MM.1S (cell line): ENCODE measurements around the gene PAGR1.
A peak's percentile ranks its signal among the peaks of the same experiment; 100 is the strongest.

ENCODE experiments used
- DNase-seq: peaks from one replicate; pipeline ENCODE4 v3.0.0-alpha.2; 2015
- H2AFZ ChIP-seq: fragments of 300-600 bp; sonication (generic); 2 replicates; pipeline ENCODE4 v1.6.0; 2016; ENCODE audit warnings: antibody characterized with exemption, low read length
- H3F3A ChIP-seq: fragments of 300-600 bp; sonication (generic); 2 replicates; pipeline ENCODE4 v1.6.1; 2016; ENCODE audit warnings: mild to moderate bottlenecking, antibody characterized with exemption, low read length, moderate library complexity, mixed read lengths; ENCODE audit not compliant: insufficient read depth
- H3K27ac ChIP-seq: fragments of 300-600 bp; sonication (generic); 2 replicates; pipeline ENCODE4 v1.5.1; 2016; ENCODE audit warnings: mild to moderate bottlenecking, low read length
- H3K27me3 ChIP-seq: fragments of 300-600 bp; sonication (generic); replicated peaks from 2 replicates; pipeline ENCODE4 v1.6.0; 2016; ENCODE audit warnings: low read length; ENCODE audit not compliant: insufficient read depth
- H3K36me3 ChIP-seq: fragments of 300-600 bp; sonication (generic); replicated peaks from 2 replicates; pipeline ENCODE4 v1.6.1; 2016; ENCODE audit warnings: mild to moderate bottlenecking, low read length, mixed read lengths; ENCODE audit not compliant: insufficient read depth
- H3K4me1 ChIP-seq: fragments of 300-600 bp; sonication (generic); 2 replicates; pipeline ENCODE4 v1.6.1; 2016; ENCODE audit warnings: low read length, mixed read lengths
- H3K4me2 ChIP-seq: fragments of 300-600 bp; sonication (generic); 2 replicates; pipeline ENCODE4 v1.6.0; 2016; ENCODE audit warnings: low read depth, low read length
- H3K4me3 ChIP-seq: fragments of 300-600 bp; sonication (generic); 2 replicates; pipeline ENCODE4 v1.5.1; 2016; ENCODE audit warnings: low read length, mixed read lengths
- H3K79me2 ChIP-seq: fragments of 300-600 bp; sonication (generic); 2 replicates; pipeline ENCODE4 v1.6.1; 2016; ENCODE audit warnings: mixed run types, low read length, mixed read lengths
- H3K9ac ChIP-seq: fragments of 300-600 bp; sonication (generic); 2 replicates; pipeline ENCODE4 v1.6.1; 2016; ENCODE audit warnings: low read length, mixed read lengths
- H3K9me2 ChIP-seq: fragments of 300-600 bp; sonication (generic); replicated peaks from 2 replicates; pipeline ENCODE4 v1.6.1; 2016; ENCODE audit warnings: mild to moderate bottlenecking, low read length, mixed read lengths; ENCODE audit not compliant: insufficient read depth
- H3K9me3 ChIP-seq: fragments of 300-600 bp; sonication (generic); replicated peaks from 2 replicates; pipeline ENCODE4 v1.6.1; 2016; ENCODE audit warnings: mild to moderate bottlenecking, low read length, mixed read lengths; ENCODE audit not compliant: insufficient read depth
- H4K20me1 ChIP-seq: fragments of 300-600 bp; sonication (generic); 2 replicates; pipeline ENCODE4 v1.6.1; 2016; ENCODE audit warnings: mild to moderate bottlenecking, low read length, moderate library complexity, mixed read lengths; ENCODE audit not compliant: insufficient read depth
- EZH2 ChIP-seq: fragments of 300-600 bp; sonication (generic); optimal IDR thresholded peaks from 2 replicates; pipeline ENCODE3; 2017; ENCODE audit warnings: low read depth, mild to moderate bottlenecking, antibody characterized with exemption, low read length, mixed read lengths
- EZH2phosphoT487 ChIP-seq: fragments of 300-600 bp; sonication (generic); IDR thresholded peaks from 2 replicates; pipeline ENCODE4 v1.6.1; 2018; ENCODE audit warnings: antibody characterized with exemption, low read length
- TF ChIP-seq, protein P1 (sequence below): fragments of 300-600 bp; sonication (generic); IDR thresholded peaks from 2 replicates; pipeline ENCODE4 v1.5.1; 2016; ENCODE audit warnings: antibody characterized with exemption, low read length, mixed read lengths

PAGR1 gene

DNA sequence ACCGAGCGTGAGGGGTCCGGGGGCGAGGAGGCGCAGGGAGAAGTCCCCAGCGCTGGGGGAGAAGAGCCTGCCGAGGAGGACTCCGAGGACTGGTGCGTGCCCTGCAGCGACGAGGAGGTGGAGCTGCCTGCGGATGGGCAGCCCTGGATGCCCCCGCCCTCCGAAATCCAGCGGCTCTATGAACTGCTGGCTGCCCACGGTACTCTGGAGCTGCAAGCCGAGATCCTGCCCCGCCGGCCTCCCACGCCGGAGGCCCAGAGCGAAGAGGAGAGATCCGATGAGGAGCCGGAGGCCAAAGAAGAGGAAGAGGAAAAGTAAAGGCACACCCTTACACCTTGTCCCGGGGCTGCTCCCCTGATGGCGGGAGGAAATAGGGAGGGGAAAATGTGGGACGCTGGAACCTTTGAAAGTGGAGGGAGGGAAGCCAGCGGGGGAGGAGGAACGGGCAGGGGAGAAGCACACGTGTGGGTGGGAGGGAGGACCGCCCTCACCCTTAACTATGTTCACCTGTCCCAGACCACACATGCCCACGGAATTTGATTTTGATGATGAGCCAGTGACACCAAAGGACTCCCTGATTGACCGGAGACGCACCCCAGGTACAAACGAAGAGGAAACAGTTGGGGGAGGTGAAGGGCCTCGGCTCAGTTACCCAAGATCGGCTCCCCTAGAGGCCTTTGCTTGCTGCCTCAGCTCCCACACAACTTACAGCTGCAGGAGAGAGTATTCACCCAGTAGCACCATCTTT is 916 bp downstream of the PAGR1 start:
- Histone ChIP-seq H3K27ac (peak overlapping the region; percentile 87; the same call in 1 of the 2 replicates), H3K36me3 (no peaks in the 10 kb centered on the region), H2AFZ (peak overlapping the region; percentile 73), H3K9me3 (no peaks in the 10 kb centered on the region), H3K27me3 (no peaks in the 10 kb centered on the region), H3K4me3 (peak overlapping the region; percentile 88), H3K9ac (peak overlapping the region; percentile 88), H3K9me2 (no peaks in the 10 kb centered on the region), H3F3A (peaks cover 41% of the 10 kb centered on the region), H3K79me2 (peaks cover 50% of the 10 kb centered on the region), H4K20me1 (no peaks in the 10 kb centered on the region), H3K4me2 (peak overlapping the region; percentile 72), H3K4me1 (peaks cover 35% of the 10 kb centered on the region)
- peak; percentile 71 for DNase-seq
- TF ChIP-seq EZH2: no peak
- TF ChIP-seq, protein P1, sequence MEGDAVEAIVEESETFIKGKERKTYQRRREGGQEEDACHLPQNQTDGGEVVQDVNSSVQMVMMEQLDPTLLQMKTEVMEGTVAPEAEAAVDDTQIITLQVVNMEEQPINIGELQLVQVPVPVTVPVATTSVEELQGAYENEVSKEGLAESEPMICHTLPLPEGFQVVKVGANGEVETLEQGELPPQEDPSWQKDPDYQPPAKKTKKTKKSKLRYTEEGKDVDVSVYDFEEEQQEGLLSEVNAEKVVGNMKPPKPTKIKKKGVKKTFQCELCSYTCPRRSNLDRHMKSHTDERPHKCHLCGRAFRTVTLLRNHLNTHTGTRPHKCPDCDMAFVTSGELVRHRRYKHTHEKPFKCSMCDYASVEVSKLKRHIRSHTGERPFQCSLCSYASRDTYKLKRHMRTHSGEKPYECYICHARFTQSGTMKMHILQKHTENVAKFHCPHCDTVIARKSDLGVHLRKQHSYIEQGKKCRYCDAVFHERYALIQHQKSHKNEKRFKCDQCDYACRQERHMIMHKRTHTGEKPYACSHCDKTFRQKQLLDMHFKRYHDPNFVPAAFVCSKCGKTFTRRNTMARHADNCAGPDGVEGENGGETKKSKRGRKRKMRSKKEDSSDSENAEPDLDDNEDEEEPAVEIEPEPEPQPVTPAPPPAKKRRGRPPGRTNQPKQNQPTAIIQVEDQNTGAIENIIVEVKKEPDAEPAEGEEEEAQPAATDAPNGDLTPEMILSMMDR: peak; percentile 11; the same call in 1 of the 2 replicates

GRCh38 chr16:29818082-29818481 is 2.1 kb downstream of the PAGR1 start:
- no peaks in the 10 kb centered on the region for H3K36me3 ChIP-seq
- no peak for DNase-seq
- H3K4me3 ChIP-seq: no peak overlapping the region
- TF ChIP-seq EZH2phosphoT487 (no peak), EZH2 (no peak)
- TF ChIP-seq, protein P1: no peak
- H3F3A ChIP-seq: peaks cover 41% of the 10 kb centered on the region
- no peak overlapping the region for H2AFZ ChIP-seq
- no peaks in the 10 kb centered on the region for H3K9me2 ChIP-seq
- H3K4me2 ChIP-seq: peak overlapping the region; percentile 2; the same call in 1 of the 2 replicates
- H3K9me3 ChIP-seq: no peaks in the 10 kb centered on the region
- no peaks in the 10 kb centered on the region for H3K27me3 ChIP-seq
- no peaks in the 10 kb centered on the region for H4K20me1 ChIP-seq
- no peak overlapping the region for H3K27ac ChIP-seq
- H3K4me1 ChIP-seq: peaks cover 38% of the 10 kb centered on the region
- H3K9ac ChIP-seq: no peak overlapping the region
- peaks cover 62% of the 10 kb centered on the region for H3K79me2 ChIP-seq

DNA sequence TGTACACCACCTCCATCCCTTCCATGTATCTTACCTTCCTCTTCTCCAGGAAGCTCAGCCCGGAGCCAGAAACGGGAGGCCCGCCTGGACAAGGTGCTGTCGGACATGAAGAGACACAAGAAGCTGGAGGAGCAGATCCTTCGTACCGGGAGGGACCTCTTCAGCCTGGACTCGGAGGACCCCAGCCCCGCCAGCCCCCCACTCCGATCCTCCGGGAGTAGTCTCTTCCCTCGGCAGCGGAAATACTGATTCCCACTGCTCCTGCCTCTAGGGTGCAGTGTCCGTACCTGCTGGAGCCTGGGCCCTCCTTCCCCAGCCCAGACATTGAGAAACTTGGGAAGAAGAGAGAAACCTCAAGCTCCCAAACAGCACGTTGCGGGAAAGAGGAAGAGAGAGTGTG is 3.6 kb downstream of the PAGR1 start:
- peaks cover 74% of the 10 kb centered on the region for H3K79me2 ChIP-seq
- H3K4me3 ChIP-seq: peak overlapping the region; percentile 70
- no peak for TF ChIP-seq EZH2
- TF ChIP-seq EZH2phosphoT487: no peak

GRCh38 chr16:29820271-29820701 is 4.3 kb downstream of the PAGR1 start, which contains the start of gene MVP:
MVP (plus strand) TSS chr16:29820462; CDS start chr16:29830550, 10,088 bp downstream.
- peak within 1 kb of the TSS; percentile 70 for H3K4me3 ChIP-seq

More for the DNA sequence above, 3.6 kb downstream of the PAGR1 start:
- Histone ChIP-seq H3K9me2 (no peaks in the 10 kb centered on the region), H3K27me3 (no peaks in the 10 kb centered on the region), H3K4me2 (peak overlapping the region; percentile 90; the same call in 1 of the 2 replicates), H3K9me3 (no peaks in the 10 kb centered on the region), H2AFZ (no peak overlapping the region), H3K27ac (peak overlapping the region; percentile 80; the same call in 1 of the 2 replicates), H3F3A (peaks cover 41% of the 10 kb centered on the region), H3K9ac (peak overlapping the region; percentile 68; the same call in 1 of the 2 replicates), H3K4me1 (peaks cover 42% of the 10 kb centered on the region), H3K36me3 (no peaks in the 10 kb centered on the region), H4K20me1 (no peaks in the 10 kb centered on the region)
- DNase-seq: no peak

More at GRCh38 chr16:29820271-29820701, 4.3 kb downstream of the PAGR1 start, which contains the start of gene MVP:
- no peak within 1 kb of the TSS for H2AFZ ChIP-seq
- H3K9me2 ChIP-seq: no peaks in the 10 kb centered on the region
- no peaks in the 10 kb centered on the region for H3K27me3 ChIP-seq
- peak; percentile 78 for DNase-seq
- no peaks in the 10 kb centered on the region for H3K36me3 ChIP-seq
- peaks cover 80% of the 10 kb centered on the region for H3K79me2 ChIP-seq
- peaks cover 41% of the 10 kb centered on the region for H3F3A ChIP-seq
- H3K9me3 ChIP-seq: no peaks in the 10 kb centered on the region
- peak within 1 kb of the TSS; percentile 80 for H3K27ac ChIP-seq
- no peak for TF ChIP-seq EZH2
- TF ChIP-seq, protein P1: no peak
- no peak for TF ChIP-seq EZH2phosphoT487
- peak within 1 kb of the TSS; percentile 68 for H3K9ac ChIP-seq
- peaks cover 46% of the 10 kb centered on the region for H3K4me1 ChIP-seq
- H4K20me1 ChIP-seq: no peaks in the 10 kb centered on the region
- H3K4me2 ChIP-seq: peak within 1 kb of the TSS; percentile 90
